Transverse colon (tissue), 4 donors: Measurements from ENCODE around the gene COX7A2. TPM values are rescaled to one million over a fixed set of nuclear protein-coding genes. Genes with fewer than 3 reads are reported as not detected.

Experiments used
- DNase-seq: peaks from one replicate; pipeline ENCODE4 v3.0.0-alpha.2; 2019
- H3K27ac ChIP-seq, 4 donors: fragments of 200-600 bp; sonication (generic); 2 replicates each; pipeline ENCODE4 v1.5.1; 2016 to 2018; ENCODE audit warnings: inconsistent platforms in 4 of 4
- H3K27me3 ChIP-seq: fragments of 200-600 bp; sonication (generic); 2 replicates; pipeline ENCODE4 v1.5.1; 2017; ENCODE audit warnings: inconsistent platforms
- H3K36me3 ChIP-seq, 4 donors: fragments of 200-600 bp; sonication (generic); 2 replicates each; pipeline ENCODE4 v1.5.1; 2017 to 2019; ENCODE audit warnings: inconsistent platforms in 4 of 4
- H3K4me1 ChIP-seq, 4 donors: fragments of 200-600 bp; sonication (generic); 2 replicates each; pipeline ENCODE4 v1.5.1; 2017 to 2020; ENCODE audit warnings: inconsistent platforms in 4 of 4
- H3K4me3 ChIP-seq, 4 donors: fragments of 200-600 bp; sonication (generic); 1 replicate in 1 of 4; 2 replicates in 3 of 4; pipeline versions ENCODE4 v1.5.1 to v1.6.1; 2017 to 2019; ENCODE audit warnings: inconsistent platforms in 4 of 4
- H3K9me3 ChIP-seq, 2 donors: fragments of 200-600 bp; sonication (generic); 2 replicates each; pipeline ENCODE4 v1.5.1; 2017 to 2019; ENCODE audit warnings: inconsistent platforms in 2 of 2
- EP300 ChIP-seq: sonication (generic); formaldehyde crosslinking; IDR thresholded peaks from one replicate; pipeline ENCODE4 v1.6.1; 2017; ENCODE audit warnings: antibody characterized with exemption, low read depth
- POLR2A ChIP-seq: fragments of 450-650 bp; IDR thresholded peaks from one replicate; pipeline ENCODE4 v1.6.1; 2016; ENCODE audit warnings: antibody characterized with exemption, mild to moderate bottlenecking, moderate library complexity
- POLR2AphosphoS5 ChIP-seq, 3 donors: sonication (generic); formaldehyde crosslinking; IDR thresholded peaks; one replicate each; pipeline ENCODE4 v1.6.1; 2016; ENCODE audit warnings: antibody characterized with exemption in 3 of 3
- WGBS, 2 donors: methylation state at CpG; one replicate each; pipeline ENCODE4 v1.1.5; 2018; ENCODE audit warnings: low coverage in 1 of 2; 5-methylcytosine and 5-hydroxymethylcytosine counted together
- in situ Hi-C, 4 donors: fragments of 200-750 bp; cut with MboI; loops; one replicate each; pipeline versions ENCODE4 v1.15.0 to v1.15.1; 2017; ENCODE audit warnings: low sequenced_read_pairs in 3 of 4, low pct_ligation_motif_present in 1 of 4, low pct_unique_long_range_greater_than_20kb in 1 of 4
- intact Hi-C: fragments of 100-400 bp; cut with DNase I; formaldehyde crosslinking; loops from one replicate; pipeline ENCODE4 v1.15.1; 2023; ENCODE audit warnings: low total_unique reads
- total RNA-seq, 4 donors: library from RNA; depleted of rRNA; stranded (reverse); fragments of >200 nt; gene quantifications; one replicate each; pipeline ENCODE4 v1.1.0, GENCODE V29; 2016
- TF ChIP-seq, protein P1 (sequence below), 5 experiments: fragments of 200-600 bp in 3 of 5; fragments of 450-650 bp in 2 of 5; sonication (generic) in 3 of 5; IDR thresholded peaks; 1 replicate in 2 of 5; 2 replicates in 3 of 5; pipeline ENCODE4 v1.5.1; 2016 to 2017; ENCODE audit warnings: antibody characterized with exemption in 5 of 5, inconsistent platforms in 3 of 5, mild to moderate bottlenecking in 2 of 5, moderate library complexity in 1 of 5

Gene COX7A2
- total RNA-seq, 4 donors from 2014 or later = 146 to 469 (median 349) TPM

DNA sequence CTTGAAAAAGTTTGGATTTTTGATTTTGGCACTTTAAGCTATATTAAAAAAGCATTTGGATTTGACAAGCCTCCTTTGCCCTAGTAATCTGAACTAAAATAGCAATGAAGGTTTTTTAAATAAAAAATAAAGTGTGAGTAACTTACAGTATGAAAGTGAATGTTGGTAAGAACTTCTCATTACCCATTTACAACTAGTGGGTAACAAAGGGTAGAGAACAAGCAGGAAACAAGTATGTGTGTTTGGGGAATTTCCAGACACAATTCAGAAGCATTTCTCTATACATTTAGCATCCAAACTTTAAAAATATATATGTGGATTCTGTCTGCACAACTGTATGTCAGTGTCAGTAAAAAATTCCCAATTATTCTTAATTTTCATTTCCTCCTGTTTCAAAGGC, 38.1 kb upstream of the COX7A2 start:
- Histone ChIP-seq H3K4me3 (peak overlapping the region in 1 of 4 donors; percentile 88), H3K27me3 (no peaks in the 10 kb centered on the region), H3K27ac (no peak overlapping the region), H3K9me3 (no peaks in the 10 kb centered on the region), H3K4me1 (peaks cover 20 to 76% (median 30%) of the 10 kb centered on the region in 4 donors), H3K36me3 (no peaks in the 10 kb centered on the region)
- no peak for DNase-seq
- intact Hi-C loops = no loop called here
- in situ Hi-C loops = no loop called here
- TF ChIP-seq, protein P1, sequence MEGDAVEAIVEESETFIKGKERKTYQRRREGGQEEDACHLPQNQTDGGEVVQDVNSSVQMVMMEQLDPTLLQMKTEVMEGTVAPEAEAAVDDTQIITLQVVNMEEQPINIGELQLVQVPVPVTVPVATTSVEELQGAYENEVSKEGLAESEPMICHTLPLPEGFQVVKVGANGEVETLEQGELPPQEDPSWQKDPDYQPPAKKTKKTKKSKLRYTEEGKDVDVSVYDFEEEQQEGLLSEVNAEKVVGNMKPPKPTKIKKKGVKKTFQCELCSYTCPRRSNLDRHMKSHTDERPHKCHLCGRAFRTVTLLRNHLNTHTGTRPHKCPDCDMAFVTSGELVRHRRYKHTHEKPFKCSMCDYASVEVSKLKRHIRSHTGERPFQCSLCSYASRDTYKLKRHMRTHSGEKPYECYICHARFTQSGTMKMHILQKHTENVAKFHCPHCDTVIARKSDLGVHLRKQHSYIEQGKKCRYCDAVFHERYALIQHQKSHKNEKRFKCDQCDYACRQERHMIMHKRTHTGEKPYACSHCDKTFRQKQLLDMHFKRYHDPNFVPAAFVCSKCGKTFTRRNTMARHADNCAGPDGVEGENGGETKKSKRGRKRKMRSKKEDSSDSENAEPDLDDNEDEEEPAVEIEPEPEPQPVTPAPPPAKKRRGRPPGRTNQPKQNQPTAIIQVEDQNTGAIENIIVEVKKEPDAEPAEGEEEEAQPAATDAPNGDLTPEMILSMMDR (IDR thresholded peaks at IDR 0.05) = no peak
- TF ChIP-seq POLR2AphosphoS5 (IDR thresholded peaks at IDR 0.05) (no peak), POLR2A (no peak), EP300 (no peak)

DNA sequence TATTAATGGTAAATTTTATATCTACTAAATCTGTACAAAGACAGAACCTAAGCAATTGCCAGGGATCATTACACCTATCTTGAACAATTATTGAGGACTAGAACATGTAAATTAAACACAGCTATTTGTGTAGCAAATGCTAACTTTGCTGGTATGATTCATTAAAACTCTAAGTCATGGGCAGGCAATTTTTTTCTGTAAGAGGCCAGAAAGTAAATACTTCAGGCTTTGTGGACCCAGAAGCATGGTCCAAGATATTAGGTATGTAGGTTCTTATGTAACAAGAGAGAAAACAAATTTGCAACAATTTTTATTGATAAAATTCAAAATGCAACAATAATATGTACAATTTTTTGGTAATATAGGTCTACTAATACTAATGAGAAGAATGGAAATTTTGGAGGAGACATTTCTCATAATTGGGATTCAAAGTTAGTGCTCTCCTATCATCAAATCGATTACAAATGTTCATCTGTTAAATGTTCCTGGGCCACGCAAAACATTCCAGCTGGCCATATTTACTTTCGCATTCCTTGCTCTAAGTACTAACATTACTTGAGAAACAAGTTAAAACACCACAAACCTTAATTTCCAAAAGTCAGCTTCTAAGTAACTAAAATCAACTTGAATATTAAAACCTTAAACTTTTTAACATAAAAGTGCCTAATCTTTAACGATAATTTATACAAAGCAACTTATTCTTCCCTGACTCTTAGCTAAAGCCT, 36.7 kb upstream of the COX7A2 start:
- no peak for TF ChIP-seq EP300
- TF ChIP-seq POLR2AphosphoS5 (IDR thresholded peaks at IDR 0.05) = no peak
- TF ChIP-seq POLR2A = no peak
- TF ChIP-seq, protein P1 (IDR thresholded peaks at IDR 0.05) = no peak
- no peak for DNase-seq
- in situ Hi-C loops = no loop called here
- Histone ChIP-seq H3K4me1 (peaks cover 20 to 73% (median 30%) of the 10 kb centered on the region in 4 donors), H3K27ac (no peak overlapping the region), H3K9me3 (no peaks in the 10 kb centered on the region), H3K36me3 (no peaks in the 10 kb centered on the region), H3K27me3 (no peaks in the 10 kb centered on the region), H3K4me3 (no peak overlapping the region)
- WGBS, 2 donors = 71 to 92% methylated on average over 4 of the region's 4 CpGs
- intact Hi-C loops = no loop called here

DNA sequence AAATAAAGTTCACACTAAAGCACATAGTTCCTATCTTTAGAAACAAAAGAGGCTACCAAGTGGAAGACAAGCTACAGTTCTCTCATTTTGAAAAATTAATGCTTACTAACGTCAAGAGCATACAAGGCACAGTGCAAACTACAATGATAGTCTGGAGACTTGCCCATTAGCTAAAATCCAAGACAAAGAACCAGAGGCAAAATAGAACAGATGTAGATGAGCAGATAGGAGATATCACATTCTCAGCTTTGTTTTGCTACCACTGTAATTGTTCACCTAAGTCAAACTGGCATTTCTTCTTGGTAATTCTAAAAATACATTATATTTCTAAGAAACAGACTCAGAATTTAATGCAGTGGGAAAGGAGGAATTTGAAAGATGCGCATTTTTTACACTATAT, 35.8 kb upstream of the COX7A2 start:
- in situ Hi-C loops = no loop called here
- intact Hi-C loops = no loop called here
- 73 to 86% methylated on average over 2 of the region's 2 CpGs for WGBS, 2 donors

DNA sequence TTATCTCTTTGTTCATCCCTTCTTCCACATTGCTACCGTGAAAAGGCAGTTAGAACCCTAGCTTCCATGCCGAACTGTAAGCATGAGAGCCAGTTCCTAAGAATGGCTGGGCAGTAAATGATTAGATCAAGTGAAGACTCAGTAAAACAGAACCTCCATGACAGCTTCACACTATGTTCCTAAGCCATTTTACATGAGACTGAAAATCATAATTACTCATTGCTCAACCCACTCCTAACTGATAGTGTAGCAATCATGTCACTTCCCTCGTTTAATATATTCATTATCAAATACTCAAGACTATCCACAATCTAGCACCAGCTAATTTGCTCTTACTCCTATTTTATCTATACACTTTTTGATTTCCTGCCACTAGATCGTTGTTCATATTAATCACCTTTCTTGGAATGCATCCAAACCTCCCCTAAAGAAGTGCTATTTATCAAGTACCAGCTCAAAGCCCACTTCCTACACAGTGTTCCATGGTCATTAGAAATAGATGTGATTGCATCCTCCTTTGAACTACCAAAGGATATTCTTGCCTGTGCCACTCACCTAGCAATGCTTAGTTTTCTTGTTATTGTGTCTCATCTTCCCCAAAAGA, 35.0 kb upstream of the COX7A2 start:
- Histone ChIP-seq H3K9me3 (no peaks in the 10 kb centered on the region), H3K27me3 (no peaks in the 10 kb centered on the region), H3K4me1 (peaks cover 23 to 84% (median 33%) of the 10 kb centered on the region in 4 donors), H3K36me3 (no peaks in the 10 kb centered on the region), H3K4me3 (no peak overlapping the region), H3K27ac (no peak overlapping the region)
- in situ Hi-C loops = no loop called here
- whole genome bisulfite sequencing, 2 donors = 51 to 74% methylated on average over 3 to 4 of the region's 4 CpGs
- no peak for DNase-seq
- intact Hi-C loops = no loop called here
- TF ChIP-seq EP300 (no peak), POLR2A (no peak)

More for the DNA sequence above, 35.8 kb upstream of the COX7A2 start:
- no peaks in the 10 kb centered on the region for H3K36me3 ChIP-seq
- no peak overlapping the region for H3K4me3 ChIP-seq
- H3K27me3 ChIP-seq = no peaks in the 10 kb centered on the region
- peaks cover 20 to 79% (median 33%) of the 10 kb centered on the region in 4 donors for H3K4me1 ChIP-seq
- H3K27ac ChIP-seq = peak overlapping the region in 1 of 4 donors; percentile 4
- no peaks in the 10 kb centered on the region for H3K9me3 ChIP-seq
- TF ChIP-seq POLR2AphosphoS5 (IDR thresholded peaks at IDR 0.05) (no peak), EP300 (no peak), POLR2A (no peak)
- TF ChIP-seq, protein P1 (IDR thresholded peaks at IDR 0.05) = no peak
- no peak for DNase-seq
